Cardiac muscle cell (in vitro differentiated cells and primary cell): ENCODE data around the gene IL12RB1. TPM values are rescaled to one million over a fixed set of nuclear protein-coding genes. Genes with fewer than 3 reads are reported as not detected.

ENCODE experiments used
- DNase-seq, 2 donors: peaks; one replicate each; pipeline versions ENCODE4 v3.0.0 to v3.0.0-alpha.2; 2010 to 2017; ENCODE audit warnings: low read depth in 1 of 2, low spot score in 1 of 2
- H3K27ac ChIP-seq: fragments of 200-600 bp; sonication (generic); 2 replicates; pipeline ENCODE4 v1.5.1; 2016
- H3K27me3 ChIP-seq: fragments of 200-600 bp; sonication (generic); 2 replicates; pipeline ENCODE4 v1.6.0; 2016; ENCODE audit warnings: control low read depth
- H3K36me3 ChIP-seq: fragments of 200-600 bp; sonication (generic); 2 replicates; pipeline ENCODE4 v1.5.1; 2016; ENCODE audit warnings: control low read depth
- H3K4me1 ChIP-seq: fragments of 200-600 bp; sonication (generic); 2 replicates; pipeline ENCODE4 v1.8.1; 2017; ENCODE audit warnings: low read depth, mild to moderate bottlenecking, mixed run types
- H3K4me3 ChIP-seq: fragments of 200-600 bp; sonication (generic); 2 replicates; pipeline ENCODE4 v1.5.1; 2016; ENCODE audit warnings: mild to moderate bottlenecking
- H3K9me3 ChIP-seq: fragments of 200-600 bp; sonication (generic); 2 replicates; pipeline ENCODE4 v1.5.1; 2017; ENCODE audit warnings: low read depth, mild to moderate bottlenecking, control low read depth
- polyA plus RNA-seq: library from polyadenylated mRNA; unstranded; fragments of >200 nt; fragmentation: Nextera tagmentation; extraction: Ambion mirVana; gene quantifications from 2 replicates; pipeline ENCODE4 v1.2.1, GENCODE V29; 2016
- total RNA-seq: library from RNA; depleted of rRNA; stranded (reverse); fragments of >200 nt; gene quantifications from 2 replicates; pipeline ENCODE4 v1.2.3, GENCODE V29; 2016
- TF ChIP-seq, protein P1 (sequence below): IDR thresholded peaks from 2 replicates; pipeline ENCODE4 v1.5.1; 2012; ENCODE audit warnings: low read depth, mild to moderate bottlenecking, low read length

IL12RB1 gene
- total and polyA plus RNA-seq, 2 experiments from 2014 or later: not detected

GRCh38 chr19:18128044-18128443 lies 41.3 kb upstream of the IL12RB1 start:
- no peak for DNase-seq
- H3K9me3 ChIP-seq: no peaks in the 10 kb centered on the region
- H3K36me3 ChIP-seq: peaks cover 2% of the 10 kb centered on the region
- H3K4me3 ChIP-seq: no peak overlapping the region
- no peak overlapping the region for H3K27ac ChIP-seq
- H3K4me1 ChIP-seq: no peaks in the 10 kb centered on the region
- H3K27me3 ChIP-seq: no peaks in the 10 kb centered on the region
- TF ChIP-seq, protein P1, sequence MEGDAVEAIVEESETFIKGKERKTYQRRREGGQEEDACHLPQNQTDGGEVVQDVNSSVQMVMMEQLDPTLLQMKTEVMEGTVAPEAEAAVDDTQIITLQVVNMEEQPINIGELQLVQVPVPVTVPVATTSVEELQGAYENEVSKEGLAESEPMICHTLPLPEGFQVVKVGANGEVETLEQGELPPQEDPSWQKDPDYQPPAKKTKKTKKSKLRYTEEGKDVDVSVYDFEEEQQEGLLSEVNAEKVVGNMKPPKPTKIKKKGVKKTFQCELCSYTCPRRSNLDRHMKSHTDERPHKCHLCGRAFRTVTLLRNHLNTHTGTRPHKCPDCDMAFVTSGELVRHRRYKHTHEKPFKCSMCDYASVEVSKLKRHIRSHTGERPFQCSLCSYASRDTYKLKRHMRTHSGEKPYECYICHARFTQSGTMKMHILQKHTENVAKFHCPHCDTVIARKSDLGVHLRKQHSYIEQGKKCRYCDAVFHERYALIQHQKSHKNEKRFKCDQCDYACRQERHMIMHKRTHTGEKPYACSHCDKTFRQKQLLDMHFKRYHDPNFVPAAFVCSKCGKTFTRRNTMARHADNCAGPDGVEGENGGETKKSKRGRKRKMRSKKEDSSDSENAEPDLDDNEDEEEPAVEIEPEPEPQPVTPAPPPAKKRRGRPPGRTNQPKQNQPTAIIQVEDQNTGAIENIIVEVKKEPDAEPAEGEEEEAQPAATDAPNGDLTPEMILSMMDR: no peak

DNA sequence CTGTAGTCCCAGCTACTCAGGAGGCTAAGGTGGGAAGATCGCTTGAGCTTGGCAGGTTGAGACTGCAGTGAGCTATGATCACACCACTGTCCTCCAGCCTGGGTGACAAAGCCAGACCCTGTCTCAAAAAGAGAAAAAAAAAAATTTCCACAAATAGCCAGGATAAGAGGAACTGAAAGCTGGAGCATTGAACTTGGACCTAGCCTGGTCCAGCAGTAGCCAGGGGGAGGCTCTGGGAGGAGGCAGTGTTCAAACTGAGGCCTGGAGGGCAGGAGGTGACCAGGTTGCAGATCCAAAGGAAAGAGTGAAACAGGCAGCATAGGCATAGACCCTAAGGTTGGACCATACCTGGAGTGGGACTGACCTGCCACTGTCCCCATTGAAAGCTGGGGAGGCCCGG lies 39.4 kb upstream of the IL12RB1 start:
- no peaks in the 10 kb centered on the region for H3K9me3 ChIP-seq
- TF ChIP-seq, protein P1: no peak
- H3K27me3 ChIP-seq: no peaks in the 10 kb centered on the region
- H3K27ac ChIP-seq: no peak overlapping the region
- no peaks in the 10 kb centered on the region for H3K36me3 ChIP-seq
- no peak overlapping the region for H3K4me3 ChIP-seq
- DNase-seq: no peak
- H3K4me1 ChIP-seq: no peaks in the 10 kb centered on the region

GRCh38 chr19:18123819-18124218 lies 37.1 kb upstream of the IL12RB1 start:
- Histone ChIP-seq H3K4me3 (no peak overlapping the region), H3K27me3 (no peaks in the 10 kb centered on the region), H3K36me3 (no peaks in the 10 kb centered on the region), H3K4me1 (no peaks in the 10 kb centered on the region), H3K9me3 (no peaks in the 10 kb centered on the region), H3K27ac (no peak overlapping the region)
- TF ChIP-seq, protein P1: no peak
- DNase-seq: no peak

GRCh38 chr19:18122860-18123795 lies 36.4 kb upstream of the IL12RB1 start:
- H3K27me3 ChIP-seq: no peaks in the 10 kb centered on the region
- no peaks in the 10 kb centered on the region for H3K36me3 ChIP-seq
- H3K4me3 ChIP-seq: no peak overlapping the region
- no peaks in the 10 kb centered on the region for H3K4me1 ChIP-seq
- no peaks in the 10 kb centered on the region for H3K9me3 ChIP-seq
- TF ChIP-seq, protein P1: no peak
- DNase-seq: no peak
- no peak overlapping the region for H3K27ac ChIP-seq

DNA sequence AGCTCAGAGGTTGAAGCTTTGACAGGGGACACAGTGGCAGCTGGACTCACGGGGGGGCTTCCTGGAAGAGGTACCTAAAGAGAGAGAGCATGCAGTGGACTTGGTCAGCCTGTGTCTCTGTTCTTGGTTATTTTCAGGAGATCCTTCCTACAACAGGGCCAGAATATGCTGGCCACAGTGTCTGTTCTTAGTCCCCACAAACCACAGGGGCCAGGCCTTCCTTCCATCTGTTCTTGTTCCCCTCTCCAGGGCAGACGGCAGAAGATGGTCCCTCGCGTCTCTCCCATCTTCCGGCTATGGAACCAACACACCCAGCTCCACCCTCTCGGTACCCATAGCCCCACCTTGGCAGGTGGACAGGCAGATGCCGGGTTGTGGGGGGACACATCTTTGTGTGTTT lies 35.7 kb upstream of the IL12RB1 start:
- no peaks in the 10 kb centered on the region for H3K4me1 ChIP-seq
- TF ChIP-seq, protein P1: no peak
- no peak overlapping the region for H3K4me3 ChIP-seq
- no peak for DNase-seq
- no peak overlapping the region for H3K27ac ChIP-seq
- H3K36me3 ChIP-seq: no peaks in the 10 kb centered on the region
- no peaks in the 10 kb centered on the region for H3K9me3 ChIP-seq
- no peaks in the 10 kb centered on the region for H3K27me3 ChIP-seq
